Fibroblast of lung (primary cell): ENCODE data around the gene CNOT2.

Source experiments
- CTCF ChIP-seq, 2 donors: IDR thresholded peaks in 1 of 2; conservative IDR thresholded peaks in 1 of 2; 1 replicate in 1 of 2; 2 replicates in 1 of 2; pipeline ENCODE4 v1.5.1; 2011 to 2012; ENCODE audit warnings: low read length in 2 of 2, control low read depth in 1 of 2, inconsistent platforms in 1 of 2, low read depth in 1 of 2, mild to moderate bottlenecking in 1 of 2
- EZH2 ChIP-seq: IDR thresholded peaks from 2 replicates; pipeline ENCODE4 v1.5.1; 2012; ENCODE audit warnings: low read length, control low read depth, mild to moderate bottlenecking; ENCODE audit errors: missing control alignments

GRCh38 chr12:70271025-70271424, 27.8 kb downstream of the CNOT2 start:
- TF ChIP-seq CTCF (conservative IDR thresholded peaks at IDR 0.05 in 1 of 2, IDR thresholded peaks at IDR 0.05 in 1 of 2; ENCODE audit: low read depth in 1 of 2, low read length in 2 of 2) (no peak), EZH2 (no peak)
